HTR-8/SVneo (cell line): ENCODE measurements around the gene C6orf89.

Experiments used
- DNase-seq: peaks from one replicate; pipeline ENCODE4 v3.0.0; 2011; ENCODE audit warnings: low spot score, mixed read lengths; ENCODE audit not compliant: insufficient read length
- FAIRE-seq: peaks from 2 replicates; lab custom pipeline; 2011; peaks lifted over from hg19 to GRCh38; lab: Jason Lieb, UNC

Gene C6orf89

DNA sequence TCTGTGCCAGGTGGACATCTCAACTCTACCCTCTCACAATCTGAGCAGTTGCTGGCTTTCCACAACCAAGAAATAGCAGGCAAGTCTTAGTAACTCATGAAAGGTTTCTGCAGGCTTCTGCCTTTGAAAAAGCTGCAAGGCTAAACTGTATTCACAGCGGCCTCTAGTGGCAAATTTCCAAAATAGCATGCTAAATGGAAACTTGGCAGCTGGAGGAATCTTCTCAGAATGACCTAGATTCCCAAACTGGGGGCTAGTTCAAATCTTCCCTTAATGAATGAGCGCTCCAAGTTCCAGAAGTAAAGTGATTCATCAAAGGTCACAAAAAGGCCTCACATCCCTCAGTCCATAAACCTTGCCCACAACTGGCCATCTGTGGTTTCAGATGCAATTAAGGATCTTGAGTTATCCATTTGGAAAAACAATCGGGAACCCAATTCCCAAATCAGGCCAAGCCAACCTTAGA lies 34.6 kb upstream of the C6orf89 start:
- no peak for FAIRE-seq
- DNase-seq: peak; percentile 62

DNA sequence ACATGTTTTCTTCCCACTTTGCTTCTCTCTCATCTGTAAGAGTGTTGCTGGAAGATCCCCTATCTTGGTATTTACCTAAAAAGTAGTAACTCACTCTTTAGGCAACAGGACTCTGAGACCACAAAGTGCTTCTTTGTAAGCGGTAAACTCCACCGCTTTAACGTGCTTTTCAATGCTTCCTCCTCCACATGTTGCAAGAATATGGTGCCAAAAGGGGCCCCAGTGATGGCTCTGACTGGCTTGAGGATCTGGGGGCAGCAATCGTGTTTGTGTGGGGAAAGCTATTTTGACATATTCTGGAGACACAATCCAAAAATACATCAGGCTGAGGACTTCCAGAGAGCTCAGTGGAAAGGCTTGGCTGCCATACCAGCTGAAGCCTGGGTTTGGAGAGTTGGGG lies 34.1 kb upstream of the C6orf89 start:
- FAIRE-seq (no peak), DNase-seq (no peak)

DNA sequence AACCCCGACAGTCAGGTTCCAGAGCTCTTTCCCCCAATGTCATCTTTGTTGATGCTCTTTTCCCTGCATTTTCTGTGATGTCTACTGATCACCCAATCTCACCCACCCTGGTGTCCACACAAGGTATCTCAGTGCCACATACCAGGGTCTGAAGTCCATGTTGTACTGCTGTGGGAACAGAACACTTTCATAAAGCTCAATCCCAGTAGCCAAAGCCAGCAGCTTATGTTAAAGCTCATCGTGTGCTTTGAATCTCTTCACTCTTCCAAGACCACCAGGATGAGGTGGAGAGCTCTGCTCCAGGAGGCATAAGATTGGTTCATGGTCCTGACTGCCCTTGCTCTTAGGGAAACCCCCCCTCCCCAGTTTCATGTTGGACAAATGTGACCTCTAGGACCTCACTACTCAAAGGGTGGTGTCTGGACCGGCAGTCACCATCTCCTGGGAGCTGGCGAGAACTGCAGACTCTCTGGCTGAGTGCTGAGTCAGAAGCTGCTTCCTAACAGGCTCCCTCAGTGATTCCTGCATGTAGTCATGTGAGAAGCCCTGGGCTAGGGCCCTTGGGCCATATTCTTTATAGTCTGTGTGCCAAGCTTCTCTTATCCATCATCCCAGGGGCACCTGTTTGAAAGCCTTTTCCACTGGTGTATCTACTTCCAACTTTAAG lies 33.1 kb upstream of the C6orf89 start:
- peak; percentile 51 for DNase-seq
- no peak for FAIRE-seq

DNA sequence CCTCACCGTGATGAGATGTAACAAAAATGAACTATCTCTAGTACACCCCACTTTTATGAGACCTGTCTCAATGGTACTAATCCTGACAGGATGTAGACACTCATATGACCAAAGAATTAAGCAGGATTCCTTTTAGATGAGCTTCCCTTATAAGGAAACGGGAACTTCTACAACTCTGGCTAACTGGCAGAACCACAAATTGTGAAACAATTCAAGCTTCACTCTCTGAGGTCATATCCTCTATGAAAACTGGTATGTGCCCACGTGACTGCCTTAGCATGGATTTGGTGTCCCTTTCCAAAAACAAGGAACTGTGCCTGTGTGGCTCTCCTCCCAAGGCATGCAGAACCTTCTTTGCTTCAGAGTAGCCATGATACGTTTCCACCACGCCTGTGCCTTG lies 32.4 kb upstream of the C6orf89 start:
- DNase-seq (peak; percentile 60), FAIRE-seq (no peak)

GRCh38 chr6:36855750-36856149 lies 30.0 kb upstream of the C6orf89 start:
- FAIRE-seq (no peak), DNase-seq (no peak)

GRCh38 chr6:36856277-36856676 lies 29.5 kb upstream of the C6orf89 start:
- FAIRE-seq: no peak

GRCh38 chr6:36857325-36857724 lies 28.4 kb upstream of the C6orf89 start:
- no peak for FAIRE-seq

More at GRCh38 chr6:36856277-36856676, 29.5 kb upstream of the C6orf89 start:
- no peak for DNase-seq

DNA sequence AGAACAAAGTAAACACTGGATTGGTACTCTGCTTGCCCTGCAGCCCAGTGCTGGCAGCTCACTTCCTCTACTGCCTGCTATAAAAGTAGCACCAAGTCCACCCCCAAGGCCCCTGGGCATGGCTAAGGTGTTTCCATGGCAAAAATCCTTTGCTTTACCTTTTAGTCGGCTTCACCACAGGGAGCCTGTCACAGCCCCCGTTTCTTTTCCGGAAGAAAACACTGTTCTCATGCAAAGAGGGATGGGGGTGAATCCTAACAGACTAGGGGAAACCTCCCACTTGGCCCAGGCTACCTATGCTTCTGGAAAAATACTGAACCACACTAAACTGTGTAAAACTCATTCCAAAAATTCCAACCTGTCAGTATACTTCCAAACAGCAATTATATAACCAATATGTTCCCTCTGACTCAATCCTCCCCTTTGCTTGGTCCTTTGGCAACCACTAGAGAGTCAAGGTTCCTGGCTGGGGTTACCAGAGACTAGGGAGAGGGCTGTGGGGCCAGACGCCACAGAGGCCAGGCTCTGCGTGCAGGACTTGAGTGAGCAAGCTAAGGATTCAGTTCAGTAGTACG lies 27.3 kb upstream of the C6orf89 start:
- no peak for DNase-seq
- FAIRE-seq: peak; percentile 40

More at GRCh38 chr6:36857325-36857724, 28.4 kb upstream of the C6orf89 start:
- DNase-seq: no peak

DNA sequence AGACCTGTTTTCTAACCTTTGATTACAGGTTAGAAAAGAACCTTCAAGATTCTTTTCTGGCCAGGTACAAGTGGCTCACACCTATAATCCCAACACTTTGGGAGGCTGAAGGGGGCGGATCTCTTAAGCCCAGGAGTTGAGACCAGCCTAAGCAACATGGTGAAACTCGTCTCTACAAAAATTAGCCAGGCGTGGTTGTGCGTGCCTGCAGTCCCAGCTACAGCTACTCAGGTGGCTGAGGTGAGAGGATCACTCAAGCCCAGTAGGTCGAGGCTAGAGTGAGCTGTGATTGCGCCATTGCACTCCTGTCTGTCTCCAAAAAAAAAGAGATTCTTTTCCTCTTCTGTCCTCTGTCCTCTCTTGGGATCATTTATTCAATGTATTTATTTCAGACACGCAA lies 25.6 kb upstream of the C6orf89 start:
- FAIRE-seq (no peak), DNase-seq (no peak)

- DNase-seq (no peak), FAIRE-seq (no peak)
Observed at GRCh38 chr6:36862164-36862847, 23.4 kb upstream of the C6orf89 start.

DNA sequence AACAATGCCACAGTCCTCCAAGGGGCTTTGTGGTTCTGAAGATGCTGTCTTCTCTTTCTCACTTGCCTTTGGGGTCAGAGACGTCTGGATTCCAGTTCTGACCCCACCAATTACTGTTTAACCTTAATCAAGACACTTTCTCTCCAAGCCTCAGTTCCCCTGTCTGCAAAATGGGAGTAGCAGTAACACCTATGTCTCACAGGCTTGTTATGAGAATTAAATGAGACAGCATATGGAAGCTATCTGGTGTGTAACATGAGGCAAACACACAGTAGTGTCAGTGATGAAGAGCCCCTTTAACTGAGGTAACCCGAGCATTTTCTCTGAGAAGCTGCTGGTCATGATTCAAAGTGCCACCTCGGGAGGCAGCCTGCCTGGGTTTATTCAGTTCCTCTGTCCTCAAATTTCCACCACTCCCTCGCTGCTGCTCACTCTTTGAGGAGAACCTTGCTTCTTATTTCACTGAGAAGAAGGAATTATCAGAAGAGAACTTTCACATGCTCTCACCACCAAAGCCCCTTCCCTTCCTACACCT lies 22.8 kb upstream of the C6orf89 start:
- FAIRE-seq (no peak), DNase-seq (no peak)

GRCh38 chr6:36863670-36864540 lies 21.8 kb upstream of the C6orf89 start:
- no peak for FAIRE-seq
- DNase-seq: no peak

GRCh38 chr6:36865835-36866234 lies 19.9 kb upstream of the C6orf89 start:
- no peak for FAIRE-seq
- DNase-seq: no peak

DNA sequence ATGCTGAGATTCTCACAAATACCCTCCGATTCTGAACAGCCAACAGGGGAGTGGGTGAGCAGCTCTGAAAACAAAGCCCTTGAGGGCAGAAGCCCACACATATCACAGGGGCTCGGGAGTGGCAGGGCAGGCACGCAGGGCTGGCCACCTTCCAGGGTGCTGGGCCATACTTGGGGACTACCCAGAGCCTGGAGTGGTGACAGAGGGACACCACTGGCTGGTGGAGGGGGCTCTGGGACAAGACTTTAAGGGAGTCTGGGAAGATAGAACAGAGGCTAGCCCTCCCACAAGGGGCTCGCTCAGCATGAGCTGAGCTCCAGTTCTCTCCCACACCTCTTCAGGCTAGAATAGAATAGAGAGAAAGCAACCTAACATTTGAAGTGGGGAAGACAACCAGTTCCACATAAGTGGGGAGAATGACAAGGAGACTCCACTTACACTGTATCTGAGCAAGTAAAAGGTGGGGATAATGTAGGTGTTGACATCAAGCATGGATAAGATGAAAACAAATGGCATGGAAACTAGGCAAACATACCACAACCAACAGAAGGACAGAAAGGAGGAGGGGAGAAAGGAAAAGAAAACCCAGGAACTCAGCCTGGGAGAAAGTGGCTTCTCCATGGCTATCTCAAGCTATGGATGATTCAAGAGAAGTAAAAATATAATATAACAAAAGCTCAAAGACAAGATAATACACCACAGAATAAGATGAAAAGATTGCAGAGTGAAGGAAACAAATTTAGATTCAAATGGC lies 18.1 kb upstream of the C6orf89 start:
- no peak for FAIRE-seq

DNA sequence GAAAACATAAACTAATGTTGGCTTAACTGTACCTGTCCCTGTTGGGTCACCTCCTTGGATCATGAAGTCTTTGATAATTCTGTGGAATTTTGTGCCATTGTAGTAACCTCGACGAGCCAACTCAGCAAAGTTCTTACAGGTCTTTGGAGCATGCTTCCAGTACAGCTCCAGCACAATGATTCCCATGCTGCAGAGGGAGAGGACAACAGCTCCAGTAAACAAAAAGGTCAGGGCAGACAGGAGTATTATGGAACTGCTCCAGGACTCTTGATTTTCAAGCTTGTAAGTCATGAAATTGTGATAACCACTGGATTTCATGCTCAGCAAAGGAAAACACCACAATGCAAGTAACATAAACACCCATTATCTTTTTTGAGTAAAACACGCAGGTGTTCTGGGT lies 14.1 kb upstream of the C6orf89 start:
- DNase-seq (no peak), FAIRE-seq (no peak)

More for the DNA sequence above, 18.1 kb upstream of the C6orf89 start:
- DNase-seq: no peak

DNA sequence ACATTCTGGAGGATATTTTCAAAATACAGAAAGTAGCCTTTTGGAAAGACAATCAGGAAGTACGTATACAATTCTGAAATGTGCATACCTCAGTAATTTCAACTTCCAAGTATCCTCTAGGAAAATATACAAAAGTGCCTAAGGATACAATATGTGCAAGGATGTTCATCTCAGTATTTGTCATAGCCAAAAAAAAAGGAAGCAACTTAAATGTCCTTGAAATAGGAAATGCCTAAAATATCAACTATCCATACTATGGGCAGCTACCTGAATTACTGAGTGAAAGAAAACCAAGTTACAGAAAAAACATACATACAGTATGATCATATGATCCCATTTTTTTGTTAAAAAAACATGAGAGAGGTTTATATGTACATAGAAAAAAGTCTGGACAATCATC lies 12.6 kb upstream of the C6orf89 start:
- DNase-seq: no peak
- no peak for FAIRE-seq

GRCh38 chr6:36873612-36874442 lies 11.9 kb upstream of the C6orf89 start:
- DNase-seq (no peak), FAIRE-seq (no peak)

DNA sequence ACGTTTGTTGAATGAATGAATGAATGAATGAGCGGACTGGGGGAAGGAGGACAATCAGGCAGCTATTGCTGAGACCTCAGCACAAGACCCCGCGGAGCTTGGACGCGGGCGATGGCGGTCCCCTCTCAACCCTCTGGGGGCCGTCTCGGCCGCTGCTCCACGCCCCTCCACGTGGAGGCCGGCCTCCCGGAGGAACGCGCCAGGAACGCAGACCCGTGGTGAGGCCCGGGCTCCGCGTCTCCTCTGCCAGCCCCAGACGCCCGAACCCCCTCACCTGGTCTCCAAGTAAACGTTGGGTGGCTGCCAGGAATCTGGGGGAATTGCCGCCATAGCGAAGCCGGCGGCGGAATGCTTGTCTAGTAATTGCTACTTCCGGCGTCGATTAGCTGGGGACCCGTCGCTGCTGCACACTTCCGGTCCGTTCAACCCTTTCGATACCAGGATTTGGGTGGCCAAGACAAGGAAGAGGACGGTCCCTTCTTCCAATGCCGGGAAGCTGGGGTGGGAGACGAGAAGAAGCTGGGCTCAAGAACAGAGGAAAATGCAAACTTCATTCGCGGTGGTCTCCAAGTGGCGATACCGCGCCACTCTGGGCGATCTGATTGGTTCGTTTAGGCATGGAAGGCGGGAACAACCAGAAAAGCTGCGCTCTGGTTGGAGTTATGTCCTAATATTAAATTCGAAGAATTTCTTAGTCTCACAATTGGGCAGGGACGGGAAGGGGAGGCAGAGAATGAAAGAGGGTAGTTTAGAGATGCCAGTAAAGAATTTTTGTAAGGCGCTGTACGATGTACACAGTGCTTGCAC lies 11.1 kb upstream of the C6orf89 start, which contains the start of gene PPIL1:
Gene PPIL1, minus strand, starts transcription at position 361 of the 807 bp plus-strand sequence. Its CDS starts 31 bp downstream, at position 330.
- FAIRE-seq (peak; percentile 92), DNase-seq (peak; percentile 93)
